Body of pancreas (tissue), 4 donors: ENCODE measurements around the gene THAP8. TPM values are rescaled to one million over a fixed set of nuclear protein-coding genes. Genes with fewer than 3 reads are reported as not detected.

ENCODE experiments used
- ATAC-seq: fragments of 150-250 bp; one replicate; pipeline ENCODE4 v1.9.1; 2016
- DNase-seq, 4 donors: peaks; one replicate each; pipeline ENCODE4 v3.0.0-alpha.2; 2019
- H3K27ac ChIP-seq, 4 donors: fragments of 200-600 bp; sonication (generic); 1 replicate in 3 of 4; 2 replicates in 1 of 4; pipeline versions ENCODE4 v1.5.1 to v1.6.1; 2016 to 2019; ENCODE audit warnings: mild to moderate bottlenecking in 1 of 4, mixed read lengths in 1 of 4, moderate library complexity in 1 of 4
- H3K27me3 ChIP-seq, 2 donors: fragments of 200-600 bp; sonication (generic); one replicate each; pipeline ENCODE4 v1.6.0; 2016; ENCODE audit warnings: mild to moderate bottlenecking in 1 of 2
- H3K36me3 ChIP-seq, 2 donors: fragments of 200-600 bp; sonication (generic); replicated peaks in 1 of 2; 2 replicates each; pipeline ENCODE4 v1.5.1; 2016; ENCODE audit warnings: low read depth in 2 of 2; ENCODE audit not compliant: insufficient read depth in 1 of 2
- H3K4me1 ChIP-seq: fragments of 200-600 bp; sonication (generic); one replicate; pipeline ENCODE4 v1.6.0; 2016
- H3K4me3 ChIP-seq, 2 donors: fragments of 200-600 bp; sonication (generic); 1 replicate in 1 of 2; 2 replicates in 1 of 2; pipeline ENCODE4 v1.5.1; 2016 to 2019
- H3K9me3 ChIP-seq, 3 donors: fragments of 200-600 bp; sonication (generic); 1 replicate in 2 of 3; 2 replicates in 1 of 3; pipeline ENCODE4 v1.5.1; 2016
- POLR2A ChIP-seq, 3 donors: fragments of 450-650 bp; IDR thresholded peaks; one replicate each; pipeline ENCODE4 v1.6.1; 2016; ENCODE audit warnings: antibody characterized with exemption in 3 of 3, mild to moderate bottlenecking in 2 of 3
- WGBS, 2 donors: methylation state at CpG; one replicate each; pipeline ENCODE4 v1.1.5; 2017; 5-methylcytosine and 5-hydroxymethylcytosine counted together
- intact Hi-C: fragments of 100-400 bp; cut with DNase I; formaldehyde crosslinking; loops from one replicate; pipeline ENCODE4 v1.15.1; 2023
- total RNA-seq, 2 donors: library from RNA; depleted of rRNA; stranded (reverse); fragments of >200 nt; gene quantifications; one replicate each; pipeline ENCODE4 v1.1.0, GENCODE V29; 2016
- TF ChIP-seq, protein P1 (sequence below), 7 experiments: fragments of 450-650 bp in 4 of 7; fragments of 200-600 bp in 3 of 7; sonication (generic) in 3 of 7; IDR thresholded peaks; one replicate each; pipeline ENCODE4 v1.5.1; 2016 to 2019; ENCODE audit warnings: antibody characterized with exemption in 7 of 7

THAP8 gene
- total RNA-seq, 2 donors from 2014 or later = 1.3 to 6.0 TPM

DNA sequence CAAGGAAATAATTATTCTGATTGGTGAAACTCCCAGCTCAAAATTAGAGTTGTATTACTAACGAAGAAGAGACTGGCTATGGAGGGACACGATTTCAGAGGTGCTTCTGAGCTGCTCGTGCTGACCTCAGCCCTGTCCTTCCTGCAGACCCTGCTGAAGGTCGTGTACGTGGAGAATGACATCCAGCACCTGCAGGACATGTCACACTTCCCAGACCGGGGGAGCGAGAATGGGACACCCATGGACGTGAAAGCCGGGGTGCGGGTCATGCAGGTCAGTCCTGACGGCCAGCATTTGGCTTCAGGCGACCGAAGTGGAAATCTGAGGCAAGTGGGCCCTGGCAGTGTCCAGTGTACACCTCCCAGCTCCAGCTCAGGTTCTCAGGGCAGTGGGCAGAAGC is 28.8 kb upstream of the THAP8 start:
- WGBS, 2 donors = 83 to 86% methylated on average over 13 of the region's 13 CpGs

DNA sequence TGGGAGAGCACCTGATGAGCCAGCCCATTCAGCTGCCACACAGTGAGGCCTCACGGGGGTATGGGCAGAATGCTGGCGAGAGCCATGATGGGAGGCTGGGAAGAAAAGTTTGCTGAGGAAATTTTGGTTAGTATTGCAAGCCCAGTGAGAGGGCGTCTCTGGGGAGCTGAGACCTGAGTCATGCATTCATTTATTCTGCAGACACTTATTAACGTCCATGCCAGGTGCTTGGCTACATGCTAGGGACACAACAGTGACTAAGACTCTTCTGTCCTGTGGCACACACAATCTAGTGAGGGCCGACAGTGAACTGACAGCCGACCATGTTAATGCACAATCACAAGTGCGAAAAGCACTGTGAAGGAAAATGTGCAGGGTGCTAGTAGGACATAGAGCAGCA is 27.8 kb upstream of the THAP8 start:
- Histone ChIP-seq H3K4me1 (no peaks in the 10 kb centered on the region), H3K27me3 (no peaks in the 10 kb centered on the region), H3K4me3 (no peak overlapping the region), H3K36me3 (no peaks in the 10 kb centered on the region), H3K9me3 (no peaks in the 10 kb centered on the region), H3K27ac (no peak overlapping the region)
- ATAC-seq (no peak), DNase-seq (no peak)
- intact Hi-C loops = no loop called here
- TF ChIP-seq POLR2A (IDR thresholded peaks at IDR 0.05) = no peak
- TF ChIP-seq, protein P1, sequence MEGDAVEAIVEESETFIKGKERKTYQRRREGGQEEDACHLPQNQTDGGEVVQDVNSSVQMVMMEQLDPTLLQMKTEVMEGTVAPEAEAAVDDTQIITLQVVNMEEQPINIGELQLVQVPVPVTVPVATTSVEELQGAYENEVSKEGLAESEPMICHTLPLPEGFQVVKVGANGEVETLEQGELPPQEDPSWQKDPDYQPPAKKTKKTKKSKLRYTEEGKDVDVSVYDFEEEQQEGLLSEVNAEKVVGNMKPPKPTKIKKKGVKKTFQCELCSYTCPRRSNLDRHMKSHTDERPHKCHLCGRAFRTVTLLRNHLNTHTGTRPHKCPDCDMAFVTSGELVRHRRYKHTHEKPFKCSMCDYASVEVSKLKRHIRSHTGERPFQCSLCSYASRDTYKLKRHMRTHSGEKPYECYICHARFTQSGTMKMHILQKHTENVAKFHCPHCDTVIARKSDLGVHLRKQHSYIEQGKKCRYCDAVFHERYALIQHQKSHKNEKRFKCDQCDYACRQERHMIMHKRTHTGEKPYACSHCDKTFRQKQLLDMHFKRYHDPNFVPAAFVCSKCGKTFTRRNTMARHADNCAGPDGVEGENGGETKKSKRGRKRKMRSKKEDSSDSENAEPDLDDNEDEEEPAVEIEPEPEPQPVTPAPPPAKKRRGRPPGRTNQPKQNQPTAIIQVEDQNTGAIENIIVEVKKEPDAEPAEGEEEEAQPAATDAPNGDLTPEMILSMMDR (IDR thresholded peaks at IDR 0.05) = no peak
- 84 to 92% methylated on average over 7 of the region's 7 CpGs for WGBS, 2 donors

More for the DNA sequence above, 28.8 kb upstream of the THAP8 start:
- intact Hi-C loops = no loop called here
- DNase-seq (no peak), ATAC-seq (no peak)
- Histone ChIP-seq H3K9me3 (no peaks in the 10 kb centered on the region), H3K27me3 (no peaks in the 10 kb centered on the region), H3K4me3 (no peak overlapping the region), H3K4me1 (no peaks in the 10 kb centered on the region), H3K27ac (no peak overlapping the region), H3K36me3 (no peaks in the 10 kb centered on the region)
- TF ChIP-seq POLR2A (IDR thresholded peaks at IDR 0.05) = no peak
- TF ChIP-seq, protein P1 (IDR thresholded peaks at IDR 0.05) = no peak

DNA sequence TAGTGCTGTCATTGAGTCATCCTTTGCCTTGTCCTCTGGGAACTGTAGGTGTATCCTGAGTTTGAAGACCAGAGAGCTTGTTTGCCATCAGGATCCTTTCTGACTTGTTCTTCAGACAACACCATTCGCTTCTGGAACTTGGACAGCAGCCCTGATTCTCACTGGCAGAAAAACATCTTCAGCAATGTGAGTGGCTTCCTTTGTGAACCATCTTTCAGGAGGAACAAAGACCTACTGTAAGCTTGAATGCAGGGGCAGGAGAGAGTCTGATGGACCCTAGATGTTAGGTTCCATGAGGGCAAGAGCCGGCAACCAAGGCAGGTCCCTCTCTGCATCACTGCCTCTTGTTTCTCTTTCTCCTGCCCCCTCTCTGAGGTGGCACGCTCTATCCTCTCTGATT is 27.3 kb upstream of the THAP8 start:
- Histone ChIP-seq H3K36me3 (no peaks in the 10 kb centered on the region), H3K9me3 (no peaks in the 10 kb centered on the region), H3K27me3 (no peaks in the 10 kb centered on the region), H3K27ac (no peak overlapping the region), H3K4me3 (no peak overlapping the region), H3K4me1 (no peaks in the 10 kb centered on the region)
- no peak for TF ChIP-seq POLR2A (IDR thresholded peaks at IDR 0.05)
- no peak for ATAC-seq
- 96 to 98% methylated on average over 3 of the region's 3 CpGs for WGBS, 2 donors
- no peak for DNase-seq
- intact Hi-C loops = no loop called here

DNA sequence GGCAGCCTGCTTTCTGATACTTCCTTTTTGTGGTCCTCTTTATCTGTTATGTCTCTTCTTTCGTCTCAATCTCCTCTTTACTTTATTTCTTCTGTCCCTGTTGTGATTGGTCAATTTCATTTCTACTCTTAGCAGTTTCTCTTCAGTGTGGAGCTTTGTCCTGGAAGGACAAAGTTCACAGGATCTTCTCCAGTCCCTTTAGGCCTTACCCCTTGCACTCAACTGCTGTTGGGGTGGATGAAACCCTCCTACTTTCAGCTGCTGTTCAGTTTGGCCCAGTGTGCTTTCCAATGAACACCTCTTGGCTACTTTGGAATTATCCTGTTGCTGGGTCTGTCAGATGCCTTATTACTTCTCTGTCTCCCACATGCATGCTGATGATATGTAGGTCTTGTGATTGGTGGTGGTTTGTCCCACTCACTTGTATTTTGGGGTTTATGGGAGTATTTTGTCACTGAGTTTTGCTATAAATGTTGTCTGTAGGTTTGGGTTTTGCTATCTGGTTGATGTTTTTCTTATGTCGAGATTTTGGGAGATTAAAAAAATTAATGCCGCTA is 25.4 kb upstream of the THAP8 start:
- no peak for TF ChIP-seq POLR2A (IDR thresholded peaks at IDR 0.05)
- TF ChIP-seq, protein P1 (IDR thresholded peaks at IDR 0.05) = no peak
- H3K36me3 ChIP-seq = no peaks in the 10 kb centered on the region
- no peak overlapping the region for H3K27ac ChIP-seq
- H3K27me3 ChIP-seq = no peaks in the 10 kb centered on the region
- DNase-seq (no peak), ATAC-seq (no peak)
- H3K4me3 ChIP-seq = no peak overlapping the region
- WGBS, 2 donors = 88 to 90% methylated on average over 3 of the region's 3 CpGs
- no peaks in the 10 kb centered on the region for H3K4me1 ChIP-seq
- no peaks in the 10 kb centered on the region for H3K9me3 ChIP-seq
- intact Hi-C loops = no loop called here

DNA sequence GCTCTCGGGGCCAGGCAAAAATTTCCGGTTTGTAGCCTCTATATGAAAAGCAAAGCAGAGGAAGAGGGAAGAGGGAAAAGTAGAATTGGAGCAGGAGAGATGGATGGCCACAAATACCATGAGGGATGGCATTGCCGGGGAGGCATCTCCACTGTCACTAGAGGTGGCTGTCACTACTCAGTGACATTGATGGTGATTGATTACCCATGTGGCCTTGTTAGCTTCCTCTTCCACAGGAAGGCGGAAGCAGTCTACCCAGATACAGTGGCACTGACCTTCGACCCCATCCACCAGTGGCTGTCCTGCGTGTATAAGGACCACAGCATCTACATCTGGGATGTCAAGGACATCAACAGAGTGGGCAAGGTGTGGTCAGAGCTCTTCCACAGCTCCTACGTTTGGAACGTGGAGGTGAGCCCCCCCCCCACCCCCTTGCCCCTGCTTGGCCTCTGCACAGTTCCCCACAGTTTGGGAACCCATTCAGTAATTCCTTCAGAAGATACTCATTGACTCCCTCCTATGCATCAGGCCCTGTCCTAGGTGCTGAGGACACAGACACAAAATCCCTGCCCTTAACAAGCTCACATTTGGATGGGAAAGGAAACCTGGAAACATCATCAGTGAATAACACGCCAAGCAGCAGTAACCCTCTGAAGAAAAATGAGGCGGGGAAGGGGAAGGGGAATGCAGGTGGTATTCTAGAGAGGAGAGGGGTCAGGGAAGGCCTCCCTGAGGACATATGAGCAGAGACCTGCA is 19.2 kb upstream of the THAP8 start:
- 86 to 92% methylated on average over 10 of the region's 10 CpGs for WGBS, 2 donors
- Histone ChIP-seq H3K36me3 (no peaks in the 10 kb centered on the region), H3K9me3 (no peaks in the 10 kb centered on the region), H3K4me1 (peaks cover 3% of the 10 kb centered on the region), H3K27ac (no peak overlapping the region), H3K4me3 (no peak overlapping the region), H3K27me3 (no peaks in the 10 kb centered on the region)
- intact Hi-C loops = no loop called here
- TF ChIP-seq POLR2A (IDR thresholded peaks at IDR 0.05) = no peak
- TF ChIP-seq, protein P1 (IDR thresholded peaks at IDR 0.05) = no peak
- no peak for ATAC-seq
- no peak for DNase-seq
